ENCODE measurements around the gene PECR.

GRCh38 chr2:216039918-216040317, 41.7 kb downstream of the PECR start:
- no peak for TF ChIP-seq CTCF (IDR thresholded peaks at IDR 0.05)
- no peak for TF ChIP-seq POLR2A (IDR thresholded peaks at IDR 0.05)

Data from right lobe of liver (tissue), 4 donors.